ENCODE data around the gene WDFY2. TPM values are rescaled to one million over a fixed set of nuclear protein-coding genes. Genes with fewer than 3 reads are reported as not detected.

WDFY2 gene
- total RNA-seq, 1 experiment from 2014 or later, result 26.4 TPM

DNA sequence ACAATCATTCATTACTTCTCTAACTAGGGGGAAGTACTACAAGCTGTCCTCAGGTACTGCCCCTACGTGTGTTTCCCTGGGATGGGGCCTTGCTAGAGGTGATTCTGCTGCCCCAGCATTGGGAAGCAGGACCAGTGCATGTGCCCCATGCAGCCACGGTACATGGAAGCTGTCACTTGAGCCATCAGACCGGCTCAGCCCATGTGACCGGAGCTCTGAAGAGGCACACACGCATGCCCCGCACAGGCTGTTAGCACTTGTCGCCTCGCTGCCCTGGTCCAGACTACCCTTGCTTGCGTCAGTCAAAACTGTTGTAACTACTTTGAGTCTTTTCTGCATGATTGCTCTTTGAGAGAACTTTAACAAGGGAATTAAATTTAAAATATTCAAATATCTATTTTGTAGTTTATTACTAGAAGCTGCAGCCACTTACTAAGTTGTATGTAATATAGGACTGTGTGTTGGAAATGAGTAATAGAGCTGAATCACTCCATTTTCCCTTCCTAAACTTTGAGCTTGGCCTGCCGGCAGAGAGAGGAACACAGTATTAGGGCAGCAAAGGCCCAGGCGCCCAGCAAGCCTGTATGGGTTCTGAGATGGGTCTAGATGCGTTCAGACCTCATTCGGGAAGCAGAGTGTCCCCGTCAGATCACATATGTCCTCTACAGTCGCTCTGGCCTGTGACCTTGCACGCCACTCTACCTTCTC lies 177.5 kb downstream of the WDFY2 start:
- Histone ChIP-seq H3K79me2 (ENCODE audit: insufficient read depth, low read length) (peaks cover 2% of the 10 kb centered on the region; the same call in 1 of the 2 replicates), H3K23ac (ENCODE audit: insufficient read length, low read depth, low read length) (no peak overlapping the region), H4K8ac (replicated peaks; ENCODE audit: insufficient read length, low read depth, low read length) (no peak overlapping the region), H3K56ac (ENCODE audit: insufficient read length, low read depth, low read length) (no peak overlapping the region), H2BK120ac (ENCODE audit: low read depth, low read length, poor library complexity, severe bottlenecking) (no peak overlapping the region), H3K27me3 (ENCODE audit: insufficient read depth, low read length) (no peaks in the 10 kb centered on the region), H3K27ac (ENCODE audit: insufficient read length, low read depth, low read length) (no peak overlapping the region), H3T11ph (ENCODE audit: low read length) (no peak overlapping the region), H3K79me1 (ENCODE audit: insufficient read depth, low read depth, low read length, poor library complexity, severe bottlenecking) (no peaks in the 10 kb centered on the region), H3K9me3 (ENCODE audit: control insufficient read depth, low read depth, low read length) (no peaks in the 10 kb centered on the region), H3K14ac (ENCODE audit: insufficient read depth, low read length) (no peak overlapping the region; the same call in 1 of the 2 replicates), H3K4ac (ENCODE audit: low read depth, low read length) (no peak overlapping the region), H4K20me1 (ENCODE audit: control insufficient read depth, insufficient read depth, insufficient read length) (no peaks in the 10 kb centered on the region), H2AK5ac (ENCODE audit: insufficient read length, low read length) (no peak overlapping the region), H2BK12ac (ENCODE audit: insufficient read length, low read depth, low read length) (no peak overlapping the region), H2BK20ac (ENCODE audit: low read depth, low read length, poor library complexity, severe bottlenecking) (no peak overlapping the region), H3K9ac (ENCODE audit: extremely low read depth, insufficient read length, low read length) (no peak overlapping the region), H3K18ac (ENCODE audit: insufficient read length, low read depth, low read length) (no peak overlapping the region), H4K91ac (ENCODE audit: insufficient read length, low read depth, low read length) (no peak overlapping the region), H3K4me2 (ENCODE audit: insufficient read depth, insufficient read length, low read length) (no peak overlapping the region), H4K5ac (ENCODE audit: insufficient read length, low read depth, low read length) (no peak overlapping the region), H2BK15ac (ENCODE audit: low read depth, low read length) (no peak overlapping the region), H2AFZ (ENCODE audit: low read length) (no peak overlapping the region), H2BK5ac (ENCODE audit: insufficient read length, low read length) (no peak overlapping the region), H3K4me1 (ENCODE audit: insufficient read depth, low read length) (no peaks in the 10 kb centered on the region), H3K23me2 (ENCODE audit: insufficient read length, low read depth, low read length, poor library complexity, severe bottlenecking) (no peaks in the 10 kb centered on the region)
- Mint-ChIP-seq H3K27ac (peak overlapping the region in 1 of 3 experiments; percentile 65; a peak in 1 of 7 replicates), H3K9me3 (no peaks in the 10 kb centered on the region), H3K4me3 (no peak overlapping the region), H3K36me3 (ENCODE audit: insufficient read depth in 1 of 3, low read depth in 3 of 3) (peaks cover 12 to 54% (median 52%) of the 10 kb centered on the region in 3 experiments), H3K4me1 (peaks cover 0 to 3% of the 10 kb centered on the region in 2 experiments; a peak in 2 of 4 replicates), H3K27me3 (ENCODE audit: low read depth) (no peaks in the 10 kb centered on the region)
- TF ChIP-seq, protein P1, sequence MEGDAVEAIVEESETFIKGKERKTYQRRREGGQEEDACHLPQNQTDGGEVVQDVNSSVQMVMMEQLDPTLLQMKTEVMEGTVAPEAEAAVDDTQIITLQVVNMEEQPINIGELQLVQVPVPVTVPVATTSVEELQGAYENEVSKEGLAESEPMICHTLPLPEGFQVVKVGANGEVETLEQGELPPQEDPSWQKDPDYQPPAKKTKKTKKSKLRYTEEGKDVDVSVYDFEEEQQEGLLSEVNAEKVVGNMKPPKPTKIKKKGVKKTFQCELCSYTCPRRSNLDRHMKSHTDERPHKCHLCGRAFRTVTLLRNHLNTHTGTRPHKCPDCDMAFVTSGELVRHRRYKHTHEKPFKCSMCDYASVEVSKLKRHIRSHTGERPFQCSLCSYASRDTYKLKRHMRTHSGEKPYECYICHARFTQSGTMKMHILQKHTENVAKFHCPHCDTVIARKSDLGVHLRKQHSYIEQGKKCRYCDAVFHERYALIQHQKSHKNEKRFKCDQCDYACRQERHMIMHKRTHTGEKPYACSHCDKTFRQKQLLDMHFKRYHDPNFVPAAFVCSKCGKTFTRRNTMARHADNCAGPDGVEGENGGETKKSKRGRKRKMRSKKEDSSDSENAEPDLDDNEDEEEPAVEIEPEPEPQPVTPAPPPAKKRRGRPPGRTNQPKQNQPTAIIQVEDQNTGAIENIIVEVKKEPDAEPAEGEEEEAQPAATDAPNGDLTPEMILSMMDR (conservative IDR thresholded peaks at IDR 0.05), result no peak
- DNase-seq, result no peak
- no CpG with 5 or more reads among the region's 16 CpGs for WGBS (ENCODE audit: extremely low coverage, insufficient read length, low lambda C conversion rate)
